Activated naive CD4-positive, alpha-beta T cell treated with Interleukin-2 at 50 U/mL for 16 hours (primary cell): Measurements from ENCODE around the gene KHNYN.
A peak's percentile ranks its signal among the peaks of the same experiment; 100 is the strongest.
"Not testable (repeated sequence)": the region's sequence is repeated elsewhere in the genome, so short reads cannot be mapped to it uniquely, and the experiment has no call there.

Source experiments
- DNase-seq: peaks from one replicate; pipeline ENCODE4 v3.0.0-alpha.2; 2020

The KHNYN gene

GRCh38 chr14:24429395-24430142 lies at the start of gene KHNYN, which contains the start of gene CBLN3:
Gene KHNYN (plus strand): TSS chr14:24429954. CDS start chr14:24430731, 777 bp downstream.
Gene CBLN3 (minus strand): TSS chr14:24429668. CDS start chr14:24429054, 614 bp downstream.
- peak; percentile 91 for DNase-seq

- no peak for DNase-seq
Observed at GRCh38 chr14:24381363-24382063, 48.2 kb upstream of the KHNYN start.

- DNase-seq, result no peak
Observed at GRCh38 chr14:24382064-24382371, 47.7 kb upstream of the KHNYN start.

- no peak for DNase-seq
Observed at GRCh38 chr14:24384169-24384568, 45.6 kb upstream of the KHNYN start.

- no peak for DNase-seq
Observed at GRCh38 chr14:24385524-24385923, 44.2 kb upstream of the KHNYN start.

GRCh38 chr14:24387009-24387345 lies 42.8 kb upstream of the KHNYN start:
- no peak for DNase-seq

- not testable (repeated sequence) for DNase-seq
Observed at GRCh38 chr14:24387579-24387978, 42.2 kb upstream of the KHNYN start.

- DNase-seq, result no peak
Observed at GRCh38 chr14:24388474-24389179, 41.1 kb upstream of the KHNYN start.

GRCh38 chr14:24389226-24389848 lies 40.4 kb upstream of the KHNYN start:
- DNase-seq, result no peak

GRCh38 chr14:24390701-24391468 lies 38.9 kb upstream of the KHNYN start:
- DNase-seq, result no peak

GRCh38 chr14:24392325-24393091 lies 37.2 kb upstream of the KHNYN start:
- DNase-seq, result no peak

- DNase-seq, result no peak
Observed at GRCh38 chr14:24394275-24394674, 35.5 kb upstream of the KHNYN start.

GRCh38 chr14:24395609-24396582 lies 33.9 kb upstream of the KHNYN start:
- DNase-seq, result no peak

GRCh38 chr14:24397639-24398292 lies 32.0 kb upstream of the KHNYN start:
- DNase-seq, result no peak

- no peak for DNase-seq
Observed at GRCh38 chr14:24398293-24398652, 31.5 kb upstream of the KHNYN start.

GRCh38 chr14:24398653-24399446 lies 30.9 kb upstream of the KHNYN start, which contains the start of gene NYNRIN:
Gene NYNRIN (plus strand): TSS chr14:24399003. CDS start chr14:24399247, 244 bp downstream.
- peak; percentile 32 for DNase-seq

- no peak for DNase-seq
Observed at GRCh38 chr14:24399447-24399822, 30.3 kb upstream of the KHNYN start.

GRCh38 chr14:24399999-24400718 lies 29.6 kb upstream of the KHNYN start:
- no peak for DNase-seq
